Measurements from ENCODE around the gene B4GALT2.

- TF ChIP-seq CTCF (IDR thresholded peaks at IDR 0.05 in 2 of 3, conservative IDR thresholded peaks at IDR 0.05 in 1 of 3; ENCODE audit: borderline replicate concordance in 1 of 3, insufficient read depth in 1 of 3, low read depth in 2 of 3, low read length in 2 of 3) (no peak), EZH2phosphoT487 (IDR thresholded peaks at IDR 0.05; ENCODE audit: borderline replicate concordance) (no peak), EGR1 (IDR thresholded peaks at IDR 0.05; ENCODE audit: low read depth) (no peak)
Observed at GRCh38 chr1:44034423-44034822, 55.4 kb downstream of the B4GALT2 start.

All from HCT116 (cell line).